ENCODE measurements around the gene ETS2. TPM values are rescaled to one million over a fixed set of nuclear protein-coding genes. Genes with fewer than 3 reads are reported as not detected.

Gene ETS2
- polyA plus RNA-seq, 3 donors = 54.2 to 150 (median 59.5) TPM

DNA sequence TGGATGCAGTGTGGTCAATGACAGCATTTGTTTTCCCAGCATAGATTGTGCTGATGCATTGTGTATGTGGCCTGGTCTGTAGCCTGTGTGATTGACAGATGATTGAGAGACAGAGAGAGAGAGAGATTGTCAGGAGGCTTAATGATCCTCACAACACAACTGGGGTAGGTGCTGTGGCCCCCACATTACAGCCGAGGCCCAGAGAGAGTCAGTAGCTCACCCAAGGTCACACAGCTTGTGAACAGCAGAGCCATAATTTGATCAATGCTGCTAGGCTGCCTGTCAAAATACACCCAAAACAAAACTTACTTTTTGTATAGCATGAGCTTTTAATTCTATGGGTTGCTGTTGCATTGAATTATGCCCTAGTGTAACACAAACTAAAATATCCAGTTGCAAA is 20.2 kb upstream of the ETS2 start:
- H3K9ac ChIP-seq (ENCODE audit: insufficient read depth, low read length, poor library complexity, severe bottlenecking) = no peak overlapping the region
- no peak overlapping the region for H3K27ac ChIP-seq (ENCODE audit: low read depth in 1 of 2, low read length in 2 of 2)
- no peak for DNase-seq
- TF ChIP-seq CTCF (IDR thresholded peaks at IDR 0.05) = no peak
- no peak overlapping the region for H3K4me2 ChIP-seq (replicated peaks; ENCODE audit: extremely low read depth, low read length, poor library complexity, severe bottlenecking)
- H3K9me3 Mint-ChIP-seq = peaks cover 17 to 21% (median 19%) of the 10 kb centered on the region in 7 donors
- intact Hi-C loops (cut with micrococcal nuclease) = no loop called here
- H3K36me3 Mint-ChIP-seq = peaks cover 3 to 4% of the 10 kb centered on the region in 2 donors
- no peaks in the 10 kb centered on the region for H3K27me3 ChIP-seq (ENCODE audit: control insufficient read depth in 2 of 2, insufficient read depth in 2 of 2, low read length in 2 of 2)
- peaks cover 0 to 4% (median 0%) of the 10 kb centered on the region in 3 donors for H3K27me3 Mint-ChIP-seq (ENCODE audit: low read depth in 3 of 3)
- peaks cover 8 to 17% of the 10 kb centered on the region in 2 donors for H3K4me1 ChIP-seq (ENCODE audit: control insufficient read depth in 1 of 2, insufficient read depth in 2 of 2, low read length in 2 of 2)
- no peaks in the 10 kb centered on the region for H3K79me2 ChIP-seq (ENCODE audit: insufficient read depth, low read length)
- no CpG with 5 or more reads among the region's 1 CpG for WGBS (ENCODE audit: insufficient coverage)
- H3K4me3 ChIP-seq (replicated peaks in 1 of 3; ENCODE audit: low read depth in 2 of 3, low read length in 3 of 3) = no peak overlapping the region
- H3K36me3 ChIP-seq (replicated peaks in 1 of 2; ENCODE audit: control insufficient read depth in 1 of 2, insufficient read depth in 2 of 2, low read length in 2 of 2) = no peaks in the 10 kb centered on the region
- H4K20me1 ChIP-seq (ENCODE audit: insufficient read depth, low read length) = no peaks in the 10 kb centered on the region
- H2AFZ ChIP-seq (ENCODE audit: insufficient read depth, low read depth, low read length, poor library complexity, severe bottlenecking) = no peak overlapping the region
- no peak overlapping the region for H3K4me3 Mint-ChIP-seq
- H3K27ac Mint-ChIP-seq = no peak overlapping the region
- H3K4me1 Mint-ChIP-seq = peaks cover 17% of the 10 kb centered on the region
- peaks cover 13 to 20% of the 10 kb centered on the region in 2 donors for H3K9me3 ChIP-seq (replicated peaks in 1 of 2; ENCODE audit: control insufficient read depth in 1 of 2, insufficient read depth in 1 of 2, low read length in 2 of 2)

DNA sequence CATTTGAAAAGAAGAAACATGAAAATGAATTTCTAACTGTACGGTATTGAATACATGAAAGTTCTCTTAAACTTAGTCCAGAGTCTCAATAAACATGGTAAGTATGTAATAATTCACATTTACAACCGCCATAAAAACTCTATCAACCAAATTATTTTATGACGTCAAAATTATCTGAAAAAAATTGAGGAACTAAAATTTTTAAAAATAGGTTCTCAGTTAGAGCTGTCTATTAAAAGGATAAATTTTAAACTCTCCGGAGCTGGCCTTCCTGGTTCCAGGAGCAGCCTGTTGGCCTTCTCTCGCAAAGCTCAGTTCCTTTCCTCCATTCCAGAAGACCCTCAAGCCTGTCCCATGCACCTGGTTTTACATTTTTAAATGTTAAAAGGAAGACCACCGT is 18.7 kb upstream of the ETS2 start:
- no peaks in the 10 kb centered on the region for H4K20me1 ChIP-seq (ENCODE audit: insufficient read depth, low read length)
- no peaks in the 10 kb centered on the region for H3K27me3 ChIP-seq (ENCODE audit: control insufficient read depth in 2 of 2, insufficient read depth in 2 of 2, low read length in 2 of 2)
- WGBS (ENCODE audit: insufficient coverage) = no CpG with 5 or more reads among the region's 6 CpGs
- peaks cover 11 to 15% of the 10 kb centered on the region in 2 donors for H3K9me3 ChIP-seq (replicated peaks in 1 of 2; ENCODE audit: control insufficient read depth in 1 of 2, insufficient read depth in 1 of 2, low read length in 2 of 2)
- intact Hi-C loops (cut with micrococcal nuclease) = no loop called here
- H3K27me3 Mint-ChIP-seq (ENCODE audit: low read depth in 3 of 3) = peaks cover 0 to 4% (median 0%) of the 10 kb centered on the region in 3 donors
- H3K79me2 ChIP-seq (ENCODE audit: insufficient read depth, low read length) = no peaks in the 10 kb centered on the region
- DNase-seq = no peak
- H2AFZ ChIP-seq (ENCODE audit: insufficient read depth, low read depth, low read length, poor library complexity, severe bottlenecking) = no peak overlapping the region
- peaks cover 12 to 17% (median 16%) of the 10 kb centered on the region in 7 donors for H3K9me3 Mint-ChIP-seq
- H3K27ac ChIP-seq (ENCODE audit: low read depth in 1 of 2, low read length in 2 of 2) = no peak overlapping the region
- H3K4me1 Mint-ChIP-seq = peaks cover 15% of the 10 kb centered on the region
- H3K4me3 ChIP-seq (replicated peaks in 1 of 3; ENCODE audit: low read depth in 2 of 3, low read length in 3 of 3) = no peak overlapping the region
- TF ChIP-seq CTCF (IDR thresholded peaks at IDR 0.05) = no peak
- no peaks in the 10 kb centered on the region for H3K36me3 ChIP-seq (replicated peaks in 1 of 2; ENCODE audit: control insufficient read depth in 1 of 2, insufficient read depth in 2 of 2, low read length in 2 of 2)
- no peak overlapping the region for H3K9ac ChIP-seq (ENCODE audit: insufficient read depth, low read length, poor library complexity, severe bottlenecking)
- H3K4me1 ChIP-seq (ENCODE audit: control insufficient read depth in 1 of 2, insufficient read depth in 2 of 2, low read length in 2 of 2) = peaks cover 6 to 14% of the 10 kb centered on the region in 2 donors
- H3K27ac Mint-ChIP-seq = no peak overlapping the region
- no peak overlapping the region for H3K4me3 Mint-ChIP-seq
- no peak overlapping the region for H3K4me2 ChIP-seq (replicated peaks; ENCODE audit: extremely low read depth, low read length, poor library complexity, severe bottlenecking)
- H3K36me3 Mint-ChIP-seq = peaks cover 3 to 4% of the 10 kb centered on the region in 2 donors
